NCI-H1105 treated with DMSO at 0.1 percent for 48 hours (cell line): ENCODE measurements around the gene TMEM132D.
"Not testable (repeated sequence)": the region's sequence is repeated elsewhere in the genome, so short reads cannot be mapped to it uniquely, and the experiment has no call there.

Experiments
- DNase-seq: peaks from one replicate; lab custom pipeline; 2025; lab: John Stamatoyannopoulos, UW

TMEM132D gene

GRCh38 chr12:129903956-129904829 is at the start of gene TMEM132D:
TSS of gene TMEM132D (minus strand) at chr12:129904025.
- no peak for DNase-seq

- no peak for DNase-seq
These were observed 45.8 kb upstream of the TMEM132D start for GRCh38 chr12:129949651-129950050.

GRCh38 chr12:129941618-129942017 is 37.8 kb upstream of the TMEM132D start:
- DNase-seq, result no peak

GRCh38 chr12:129938089-129938488 is 34.3 kb upstream of the TMEM132D start:
- DNase-seq, result no peak

- peak; percentile 56 for DNase-seq
These were observed 33.6 kb upstream of the TMEM132D start for GRCh38 chr12:129937426-129937825.

- DNase-seq, result no peak
These were observed 24.8 kb upstream of the TMEM132D start for GRCh38 chr12:129928643-129929042.

GRCh38 chr12:129927316-129927900 is 23.6 kb upstream of the TMEM132D start:
- no peak for DNase-seq

- DNase-seq, result peak; percentile 79
These were observed 7.7 kb upstream of the TMEM132D start for GRCh38 chr12:129911428-129912049.

- no peak for DNase-seq
These were observed 5.5 kb upstream of the TMEM132D start for GRCh38 chr12:129909051-129910020.

GRCh38 chr12:129903092-129903945 is 506 bp downstream of the TMEM132D start:
- DNase-seq, result no peak

GRCh38 chr12:129902371-129903091 is 1.3 kb downstream of the TMEM132D start:
- no peak for DNase-seq

GRCh38 chr12:129901254-129901653 is 2.6 kb downstream of the TMEM132D start:
- DNase-seq, result no peak

- DNase-seq, result no peak
These were observed 3.5 kb downstream of the TMEM132D start for GRCh38 chr12:129900306-129900705.

GRCh38 chr12:129899045-129899444 is 4.8 kb downstream of the TMEM132D start:
- DNase-seq, result not testable (repeated sequence)

- no peak for DNase-seq
These were observed 10.1 kb downstream of the TMEM132D start for GRCh38 chr12:129893691-129894090.

GRCh38 chr12:129887101-129887500 is 16.7 kb downstream of the TMEM132D start:
- no peak for DNase-seq

GRCh38 chr12:129886541-129886940 is 17.3 kb downstream of the TMEM132D start:
- DNase-seq, result no peak

GRCh38 chr12:129885287-129885686 is 18.5 kb downstream of the TMEM132D start:
- DNase-seq, result no peak

- no peak for DNase-seq
These were observed 26.4 kb downstream of the TMEM132D start for GRCh38 chr12:129877411-129877810.

- DNase-seq, result no peak
These were observed 30.0 kb downstream of the TMEM132D start for GRCh38 chr12:129873833-129874208.
